Testis (tissue), 3 donors: ENCODE data around the gene S100G. TPM values are rescaled to one million over a fixed set of nuclear protein-coding genes. Genes with fewer than 3 reads are reported as not detected.
"Not testable (repeated sequence)": the region's sequence is repeated elsewhere in the genome, so short reads cannot be mapped to it uniquely, and the experiment has no call there.

Source experiments
- DNase-seq: peaks from one replicate; pipeline ENCODE4 v3.0.0-alpha.2; 2019
- H3K27ac ChIP-seq, 2 donors: fragments of 200-600 bp; sonication (generic); one replicate each; pipeline ENCODE4 v1.5.1; 2019
- H3K27me3 ChIP-seq: fragments of 200-600 bp; sonication (generic); one replicate; pipeline ENCODE4 v1.5.1; 2019
- H3K36me3 ChIP-seq: fragments of 200-600 bp; sonication (generic); one replicate; pipeline ENCODE4 v1.5.1; 2017; ENCODE audit warnings: low read depth; ENCODE audit errors: missing control alignments
- H3K4me1 ChIP-seq: fragments of 200-600 bp; sonication (generic); one replicate; pipeline ENCODE4 v1.5.1; 2019
- H3K4me3 ChIP-seq, 2 donors: fragments of 200-600 bp; sonication (generic); one replicate each; pipeline ENCODE4 v1.5.1; 2017 to 2019
- H3K9me3 ChIP-seq: fragments of 200-600 bp; sonication (generic); one replicate; pipeline ENCODE4 v1.5.1; 2017
- CTCF ChIP-seq, 3 experiments: fragments of 450-650 bp in 2 of 3; fragments of 200-600 bp in 1 of 3; sonication (generic) in 1 of 3; IDR thresholded peaks; one replicate each; pipeline ENCODE4 v1.5.1; 2016 to 2019; ENCODE audit warnings: antibody characterized with exemption in 3 of 3, mild to moderate bottlenecking in 2 of 3, moderate library complexity in 1 of 3
- POLR2A ChIP-seq: fragments of 450-650 bp; IDR thresholded peaks from one replicate; pipeline ENCODE4 v1.6.1; 2017; ENCODE audit warnings: antibody characterized with exemption, mild to moderate bottlenecking, moderate library complexity
- WGBS, 2 donors: methylation state at CpG; one replicate each; pipeline ENCODE4 v1.1.5; 2018; 5-methylcytosine and 5-hydroxymethylcytosine counted together
- intact Hi-C: fragments of 100-400 bp; cut with DNase I; formaldehyde crosslinking; loops from one replicate; pipeline ENCODE4 v1.15.1; 2023; ENCODE audit warnings: low total_unique reads
- polyA plus RNA-seq: library from polyadenylated mRNA; stranded (reverse); fragments of 350-450 nt; fragmentation: Illumina TruSeq; extraction: RNeasy Lipid Tissue Mini Kit (QIAGEN cat#74804); gene quantifications from one replicate; pipeline ENCODE4 v1.2.3, GENCODE V29; 2014; ENCODE audit warnings: low read depth, low replicate concordance; ENCODE audit not compliant: insufficient read depth
- total RNA-seq, 2 donors: library from RNA; depleted of rRNA; stranded (reverse); fragments of >200 nt; gene quantifications; one replicate each; pipeline ENCODE4 v1.2.3, GENCODE V29; 2016

The S100G gene
- total and polyA plus RNA-seq, 3 donors from 2014 or later, result not detected

- TF ChIP-seq CTCF (IDR thresholded peaks at IDR 0.05) (no peak), POLR2A (no peak)
- no peaks in the 10 kb centered on the region for H3K36me3 ChIP-seq
- H3K27ac ChIP-seq, result no peak overlapping the region
- H3K4me3 ChIP-seq, result no peak overlapping the region
- DNase-seq, result no peak
- H3K27me3 ChIP-seq, result no peaks in the 10 kb centered on the region
- 90 to 94% methylated on average over 4 of the region's 4 CpGs for WGBS, 2 donors
- H3K9me3 ChIP-seq, result no peaks in the 10 kb centered on the region
- intact Hi-C loops, result no loop called here
- no peaks in the 10 kb centered on the region for H3K4me1 ChIP-seq
Observed at GRCh38 chrX:16606142-16606720, 43.7 kb upstream of the S100G start.

- intact Hi-C loops, result no loop called here
- Histone ChIP-seq H3K9me3 (no peaks in the 10 kb centered on the region), H3K4me1 (no peaks in the 10 kb centered on the region), H3K4me3 (no peak overlapping the region), H3K27me3 (no peaks in the 10 kb centered on the region), H3K27ac (no peak overlapping the region), H3K36me3 (no peaks in the 10 kb centered on the region)
- WGBS, 2 donors, result 74 to 100% methylated on average over 1 of the region's 1 CpG
- no peak for TF ChIP-seq POLR2A
- TF ChIP-seq CTCF (IDR thresholded peaks at IDR 0.05), result no peak
- no peak for DNase-seq
Observed at GRCh38 chrX:16610121-16610621, 39.8 kb upstream of the S100G start.

DNA sequence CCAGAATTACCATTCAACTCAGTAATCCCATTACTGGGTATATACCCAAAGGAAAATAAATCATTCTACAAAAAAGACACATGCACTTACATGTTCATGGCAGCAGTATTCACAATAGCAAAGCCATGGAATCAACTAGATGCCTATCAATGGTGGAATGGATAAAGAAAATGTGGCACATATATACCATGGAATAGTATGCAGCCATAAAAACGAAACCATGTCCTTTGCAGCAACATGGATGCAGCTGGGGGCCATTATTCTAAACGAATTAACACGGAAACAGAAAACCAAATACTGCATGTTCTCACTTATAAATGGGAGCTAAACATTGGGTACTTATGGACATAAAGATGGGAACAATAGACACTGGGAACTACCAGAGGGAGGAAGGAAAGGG is 39.3 kb upstream of the S100G start:
- 96 to 100% methylated on average over 3 of the region's 3 CpGs for WGBS, 2 donors
- DNase-seq, H3K27ac ChIP-seq, H3K4me1 ChIP-seq, H3K4me3 ChIP-seq, intact Hi-C loops, H3K9me3 ChIP-seq, H3K36me3 ChIP-seq, H3K27me3 ChIP-seq: not testable (repeated sequence)

DNA sequence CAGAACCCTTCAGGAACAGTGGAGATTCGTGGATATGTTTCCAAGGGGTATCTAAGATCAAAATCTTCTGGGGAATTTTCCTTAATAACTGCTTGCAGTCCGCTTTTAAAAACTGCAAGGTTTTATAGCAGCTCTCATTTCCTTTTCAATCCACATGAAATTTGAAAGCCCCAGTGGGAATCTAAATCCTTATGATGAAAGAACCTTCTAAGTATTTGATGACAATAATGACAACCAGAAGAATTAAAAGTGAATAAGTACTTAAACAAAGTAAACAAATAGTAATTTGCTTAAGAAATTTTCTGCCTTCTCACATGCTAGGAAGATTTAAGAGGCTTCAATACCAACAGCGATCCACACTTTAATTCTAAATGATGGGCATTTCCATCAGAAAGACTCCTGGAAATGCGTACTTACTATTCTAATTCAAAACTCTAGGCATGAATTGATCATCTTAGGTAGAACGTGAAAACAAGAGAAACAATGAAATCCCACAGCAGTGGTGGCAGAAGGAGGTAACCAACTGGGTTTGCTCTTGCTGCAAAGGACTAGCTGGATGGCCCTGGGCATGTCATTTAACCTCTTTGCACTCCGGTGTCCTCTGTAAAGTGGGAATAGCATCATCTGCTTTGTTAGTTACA is 37.6 kb upstream of the S100G start:
- Histone ChIP-seq H3K4me1 (no peaks in the 10 kb centered on the region), H3K27me3 (no peaks in the 10 kb centered on the region), H3K4me3 (no peak overlapping the region), H3K27ac (no peak overlapping the region), H3K9me3 (no peaks in the 10 kb centered on the region), H3K36me3 (no peaks in the 10 kb centered on the region)
- intact Hi-C loops, result no loop called here
- TF ChIP-seq CTCF (IDR thresholded peaks at IDR 0.05) (no peak), POLR2A (no peak)
- no peak for DNase-seq
- 79 to 90% methylated on average over 6 of the region's 6 CpGs for WGBS, 2 donors

GRCh38 chrX:16617382-16617781 is 32.6 kb upstream of the S100G start:
- Histone ChIP-seq H3K27ac (no peak overlapping the region), H3K4me1 (no peaks in the 10 kb centered on the region), H3K4me3 (no peak overlapping the region), H3K9me3 (no peaks in the 10 kb centered on the region), H3K27me3 (no peaks in the 10 kb centered on the region), H3K36me3 (no peaks in the 10 kb centered on the region)
- 86 to 94% methylated on average over 1 of the region's 1 CpG for WGBS, 2 donors
- intact Hi-C loops, result no loop called here
- TF ChIP-seq CTCF (IDR thresholded peaks at IDR 0.05) (no peak), POLR2A (no peak)
- DNase-seq, result no peak
